Brain pericyte (primary cell): ENCODE measurements around the gene FOXJ1.

Experiments used
- DNase-seq: peaks from one replicate; pipeline ENCODE4 v3.0.0-alpha.2; 2012; ENCODE audit warnings: low read depth, low spot score

The FOXJ1 gene

GRCh38 chr17:76123749-76124581 lies 17.1 kb downstream of the FOXJ1 start:
- DNase-seq: no peak

- no peak for DNase-seq
These were observed 17.9 kb downstream of the FOXJ1 start for GRCh38 chr17:76123191-76123499.

- no peak for DNase-seq
These were observed 18.4 kb downstream of the FOXJ1 start for GRCh38 chr17:76122431-76123190.

GRCh38 chr17:76121932-76122430 lies 19.1 kb downstream of the FOXJ1 start:
- no peak for DNase-seq

- no peak for DNase-seq
These were observed 20.4 kb downstream of the FOXJ1 start for GRCh38 chr17:76120658-76121008.

GRCh38 chr17:76119409-76120371 lies 21.4 kb downstream of the FOXJ1 start:
- DNase-seq: no peak

- DNase-seq: no peak
These were observed 25.8 kb downstream of the FOXJ1 start for GRCh38 chr17:76115138-76115754.

GRCh38 chr17:76111956-76112355 lies 29.1 kb downstream of the FOXJ1 start:
- no peak for DNase-seq

GRCh38 chr17:76107509-76107908 lies 33.5 kb downstream of the FOXJ1 start:
- DNase-seq: no peak

- no peak for DNase-seq
These were observed 34.3 kb downstream of the FOXJ1 start for GRCh38 chr17:76106703-76107102.

GRCh38 chr17:76104896-76105231 lies 36.2 kb downstream of the FOXJ1 start:
- DNase-seq: no peak

GRCh38 chr17:76104140-76104895 lies 36.7 kb downstream of the FOXJ1 start:
- DNase-seq: no peak

GRCh38 chr17:76103274-76104139 lies 37.5 kb downstream of the FOXJ1 start, which contains the start of gene EXOC7:
Gene EXOC7 (minus strand): TSS chr17:76103787. CDS start chr17:76103692, 95 bp downstream.
- peak; percentile 75 for DNase-seq

- no peak for DNase-seq
These were observed 38.1 kb downstream of the FOXJ1 start for GRCh38 chr17:76102944-76103273.

GRCh38 chr17:76097716-76098295 lies 43.2 kb downstream of the FOXJ1 start:
- DNase-seq: no peak

- DNase-seq: no peak
These were observed 45.1 kb downstream of the FOXJ1 start for GRCh38 chr17:76095943-76096342.

- DNase-seq: no peak
These were observed 47.0 kb downstream of the FOXJ1 start for GRCh38 chr17:76094046-76094445.

- DNase-seq: no peak
These were observed 48.3 kb downstream of the FOXJ1 start for GRCh38 chr17:76092526-76093413.
